HFF-Myc (cell line): ENCODE results near the gene ABCA6.

ENCODE experiments used
- DNase-seq: peaks from one replicate; pipeline ENCODE4 v3.0.0-alpha.2; 2011; ENCODE audit warnings: low read depth; ENCODE audit errors: extremely low read depth
- H3K4me3 ChIP-seq: replicated peaks from 2 replicates; pipeline ENCODE4 v1.5.1; 2011; ENCODE audit warnings: low read depth, mild to moderate bottlenecking, control low read depth, low read length
- TF ChIP-seq, protein P1 (sequence below): IDR thresholded peaks from 2 replicates; pipeline ENCODE4 v1.5.1; 2012; ENCODE audit warnings: mild to moderate bottlenecking, low read depth, low read length, control low read depth; ENCODE audit errors: missing control alignments

The ABCA6 gene

DNA sequence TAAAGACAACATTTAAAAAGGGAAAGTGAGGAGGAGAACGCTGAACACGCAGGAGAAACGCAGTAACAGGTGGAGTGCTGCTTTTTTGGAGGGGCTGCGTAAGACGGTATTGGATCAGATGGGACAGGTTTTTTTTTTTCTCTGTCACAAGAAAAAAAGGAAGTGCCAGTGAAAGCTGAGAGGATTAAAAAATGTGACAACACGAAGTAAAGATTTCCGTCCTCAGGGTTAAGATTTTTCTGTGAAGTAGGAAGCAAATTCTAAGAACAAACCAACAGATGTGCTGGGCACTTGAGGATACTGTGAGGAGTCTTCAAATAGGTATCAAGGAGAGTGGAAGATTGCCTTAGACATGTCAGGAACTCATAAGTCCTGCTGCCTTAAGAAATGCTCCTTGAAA, 75.2 kb downstream of the ABCA6 start:
- no peak overlapping the region for H3K4me3 ChIP-seq
- TF ChIP-seq, protein P1, sequence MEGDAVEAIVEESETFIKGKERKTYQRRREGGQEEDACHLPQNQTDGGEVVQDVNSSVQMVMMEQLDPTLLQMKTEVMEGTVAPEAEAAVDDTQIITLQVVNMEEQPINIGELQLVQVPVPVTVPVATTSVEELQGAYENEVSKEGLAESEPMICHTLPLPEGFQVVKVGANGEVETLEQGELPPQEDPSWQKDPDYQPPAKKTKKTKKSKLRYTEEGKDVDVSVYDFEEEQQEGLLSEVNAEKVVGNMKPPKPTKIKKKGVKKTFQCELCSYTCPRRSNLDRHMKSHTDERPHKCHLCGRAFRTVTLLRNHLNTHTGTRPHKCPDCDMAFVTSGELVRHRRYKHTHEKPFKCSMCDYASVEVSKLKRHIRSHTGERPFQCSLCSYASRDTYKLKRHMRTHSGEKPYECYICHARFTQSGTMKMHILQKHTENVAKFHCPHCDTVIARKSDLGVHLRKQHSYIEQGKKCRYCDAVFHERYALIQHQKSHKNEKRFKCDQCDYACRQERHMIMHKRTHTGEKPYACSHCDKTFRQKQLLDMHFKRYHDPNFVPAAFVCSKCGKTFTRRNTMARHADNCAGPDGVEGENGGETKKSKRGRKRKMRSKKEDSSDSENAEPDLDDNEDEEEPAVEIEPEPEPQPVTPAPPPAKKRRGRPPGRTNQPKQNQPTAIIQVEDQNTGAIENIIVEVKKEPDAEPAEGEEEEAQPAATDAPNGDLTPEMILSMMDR, result no peak
- DNase-seq, result no peak

DNA sequence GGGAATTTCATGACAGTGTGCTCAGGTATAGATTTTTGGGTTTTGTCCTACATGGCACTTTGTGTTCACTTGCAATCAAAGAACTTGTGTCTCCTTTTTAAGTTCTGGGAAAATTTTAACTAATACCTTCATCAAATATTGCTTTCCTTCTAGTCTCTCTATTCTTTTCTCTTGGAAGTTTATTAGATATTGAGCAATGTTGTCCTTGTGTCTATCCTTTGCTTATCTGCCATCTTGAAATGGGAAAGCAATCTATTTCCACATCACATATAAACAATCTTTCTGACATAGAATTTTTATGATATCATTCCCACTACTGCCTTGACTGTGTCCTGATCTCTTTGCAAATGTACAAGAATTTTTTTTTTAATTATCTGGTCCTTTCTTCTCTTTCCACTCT, 76.6 kb downstream of the ABCA6 start:
- TF ChIP-seq, protein P1, result no peak
- no peak for DNase-seq
- H3K4me3 ChIP-seq, result no peak overlapping the region

DNA sequence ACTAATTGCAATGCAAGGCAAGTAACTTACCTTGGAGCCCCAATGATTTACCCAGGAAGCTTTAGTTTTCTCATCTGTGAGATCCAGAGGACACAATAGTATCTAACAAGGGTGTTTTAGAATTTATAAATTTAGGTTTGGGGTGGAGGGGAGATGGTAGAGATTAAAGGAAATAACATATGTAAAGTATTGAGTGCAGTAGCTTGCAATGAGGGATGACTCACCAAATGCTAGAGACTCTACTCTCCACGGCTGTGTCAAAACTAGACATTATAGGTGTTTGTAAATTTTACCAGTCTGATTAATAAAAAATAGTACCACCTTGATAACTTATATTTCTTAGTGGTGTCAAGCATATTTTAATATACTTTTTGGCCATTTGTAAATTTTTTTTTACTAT, 77.2 kb downstream of the ABCA6 start:
- TF ChIP-seq, protein P1, result no peak
- no peak overlapping the region for H3K4me3 ChIP-seq
- no peak for DNase-seq

DNA sequence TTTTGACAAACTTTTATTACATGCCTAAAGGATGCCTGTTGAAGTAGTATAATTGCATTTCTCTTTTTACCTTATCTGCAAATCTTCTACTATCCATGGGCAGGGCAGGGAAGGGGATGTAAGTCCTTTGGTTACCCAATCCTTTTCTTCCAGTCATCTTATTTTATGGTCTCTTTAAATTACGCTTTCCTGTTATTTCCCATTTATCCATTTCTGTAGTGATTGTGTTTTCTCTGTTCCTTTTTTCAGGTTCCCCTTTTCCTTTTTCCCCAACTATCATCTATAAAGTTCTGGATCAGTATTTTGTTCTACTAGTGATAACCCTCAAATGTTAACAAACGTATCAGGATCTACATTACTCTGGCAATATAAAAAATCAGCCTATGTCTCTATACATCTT, 77.7 kb downstream of the ABCA6 start:
- H3K4me3 ChIP-seq, result no peak overlapping the region
- TF ChIP-seq, protein P1, result no peak
- DNase-seq, result no peak

DNA sequence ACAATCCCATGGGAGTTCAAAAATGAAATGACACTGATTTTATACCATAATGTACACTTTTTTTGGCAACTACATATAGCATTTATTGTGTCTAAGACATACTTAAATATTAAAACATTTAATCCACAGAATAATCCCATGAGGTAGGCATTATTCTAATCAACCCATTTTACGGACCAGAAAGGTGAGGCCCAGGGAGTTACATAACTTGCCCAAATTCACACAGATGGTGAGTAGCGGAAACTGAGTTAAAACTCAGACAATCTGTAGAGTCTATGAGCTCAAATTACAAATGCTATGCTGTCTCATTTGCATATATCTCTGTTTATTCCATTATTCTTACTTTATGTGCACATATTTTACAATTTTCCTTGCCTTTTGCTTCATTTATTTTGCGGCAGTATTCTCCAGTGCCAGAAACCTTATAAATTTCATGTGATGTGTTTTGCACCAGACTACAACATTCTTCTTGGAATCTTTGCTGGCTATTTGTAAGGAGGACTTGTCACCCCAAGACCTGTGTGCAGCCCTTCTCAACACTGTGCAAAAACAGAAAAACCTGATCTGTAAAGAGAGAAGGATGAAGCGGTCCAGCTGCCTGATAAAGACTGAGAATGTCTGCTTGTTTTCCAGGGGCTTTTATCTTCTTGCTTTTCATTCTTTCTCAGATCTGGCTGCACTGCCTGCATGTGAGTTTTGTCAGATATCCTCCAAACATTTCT, 78.7 kb downstream of the ABCA6 start:
- no peak for DNase-seq
- TF ChIP-seq, protein P1, result no peak
- H3K4me3 ChIP-seq, result no peak overlapping the region

DNA sequence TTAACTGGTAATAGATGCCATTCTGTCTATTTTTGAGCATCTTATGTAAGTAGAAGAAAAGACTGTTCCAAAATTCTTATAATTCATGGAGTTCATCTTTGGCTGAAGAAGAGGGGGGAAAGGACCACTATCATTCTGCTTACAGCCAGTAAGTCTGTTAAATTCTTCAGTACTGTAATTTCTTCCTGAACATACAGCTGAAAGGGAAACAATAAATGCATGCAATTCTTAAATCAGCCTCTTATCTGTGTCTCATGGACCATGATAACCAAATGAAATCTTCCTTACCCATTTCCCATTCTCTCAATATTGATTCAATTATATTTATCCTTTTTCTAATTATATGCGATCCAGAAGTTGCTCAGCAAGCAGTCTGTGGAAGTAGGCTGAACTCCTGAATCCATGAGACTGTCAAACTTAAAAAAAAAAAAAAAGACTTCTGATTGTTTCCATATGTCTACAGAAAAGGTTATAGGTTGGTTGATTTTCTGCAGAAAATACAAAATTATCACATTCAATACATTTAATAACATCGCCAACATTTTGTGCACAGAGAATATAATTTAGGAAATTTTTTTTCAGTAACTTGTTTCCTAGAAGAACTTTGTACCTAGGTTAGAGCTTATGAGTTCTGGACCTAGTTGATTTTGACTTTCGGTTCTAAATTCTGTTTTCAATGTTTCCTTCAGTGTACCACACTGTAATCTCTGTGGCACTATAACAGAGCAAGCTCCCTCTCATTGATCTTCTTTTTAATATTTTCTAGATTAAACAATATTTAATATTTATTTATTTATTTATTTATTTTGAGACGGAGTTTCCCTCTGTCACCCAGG, 79.8 kb downstream of the ABCA6 start:
- no peak for DNase-seq
- TF ChIP-seq, protein P1, result no peak
- no peak overlapping the region for H3K4me3 ChIP-seq
